ENCODE measurements around the gene PARVG. TPM values are rescaled to one million over a fixed set of nuclear protein-coding genes. Genes with fewer than 3 reads are reported as not detected.

The PARVG gene
- total RNA-seq, 3 donors from 2014 or later = 5.8 to 9.7 (median 8.1) TPM

GRCh38 chr22:44142421-44143104, 38.2 kb upstream of the PARVG start:
- H3K4me3 ChIP-seq = no peak overlapping the region
- no peak for ATAC-seq
- intact Hi-C loops (cut with DNase I, micrococcal nuclease) = no loop called here
- H3K9me3 ChIP-seq = peaks cover 3% of the 10 kb centered on the region
- no peak for DNase-seq
- TF ChIP-seq CTCF (IDR thresholded peaks at IDR 0.05) = no peak
- H3K4me1 ChIP-seq (ENCODE audit: low read depth) = no peaks in the 10 kb centered on the region
- H3K36me3 ChIP-seq (ENCODE audit: low read depth) = no peaks in the 10 kb centered on the region

DNA sequence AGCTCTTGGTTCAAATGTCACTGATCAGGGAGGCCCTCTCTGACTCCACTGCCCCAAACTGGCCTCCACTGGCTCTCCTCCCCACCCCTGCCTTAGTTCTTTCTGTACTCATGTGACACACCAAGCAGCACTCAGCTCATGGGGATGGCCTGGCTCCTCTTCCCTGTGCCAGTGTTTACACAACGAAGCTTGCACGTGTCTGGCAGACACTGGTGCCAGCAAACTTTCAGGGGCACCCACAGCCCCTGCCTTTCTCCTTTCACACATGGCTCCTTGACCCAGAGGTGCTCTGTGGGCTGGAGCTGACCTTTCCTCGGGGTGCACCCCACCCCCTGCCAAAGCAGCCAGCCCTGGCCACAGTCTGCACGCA, 37.6 kb upstream of the PARVG start:
- DNase-seq (no peak), ATAC-seq (no peak)
- Histone ChIP-seq H3K4me1 (ENCODE audit: low read depth) (no peaks in the 10 kb centered on the region), H3K9me3 (no peaks in the 10 kb centered on the region), H3K36me3 (ENCODE audit: low read depth) (no peaks in the 10 kb centered on the region), H3K4me3 (no peak overlapping the region)
- intact Hi-C loops (cut with DNase I, micrococcal nuclease) = no loop called here
- no peak for TF ChIP-seq CTCF (IDR thresholded peaks at IDR 0.05)

GRCh38 chr22:44143579-44143978, 37.1 kb upstream of the PARVG start:
- Histone ChIP-seq H3K4me1 (ENCODE audit: low read depth) (no peaks in the 10 kb centered on the region), H3K4me3 (no peak overlapping the region), H3K9me3 (no peaks in the 10 kb centered on the region), H3K36me3 (ENCODE audit: low read depth) (no peaks in the 10 kb centered on the region)
- no peak for DNase-seq
- no peak for ATAC-seq
- intact Hi-C loops (cut with DNase I, micrococcal nuclease) = no loop called here
- TF ChIP-seq CTCF (IDR thresholded peaks at IDR 0.05) = no peak

- no peak overlapping the region for H3K4me3 ChIP-seq
- ATAC-seq (no peak), DNase-seq (no peak)
- H3K9me3 ChIP-seq = no peaks in the 10 kb centered on the region
- no peaks in the 10 kb centered on the region for H3K36me3 ChIP-seq (ENCODE audit: low read depth)
- intact Hi-C loops (cut with DNase I, micrococcal nuclease) = no loop called here
- no peaks in the 10 kb centered on the region for H3K4me1 ChIP-seq (ENCODE audit: low read depth)
- no peak for TF ChIP-seq CTCF (IDR thresholded peaks at IDR 0.05)
Measured at GRCh38 chr22:44144046-44144569, 36.6 kb upstream of the PARVG start.

DNA sequence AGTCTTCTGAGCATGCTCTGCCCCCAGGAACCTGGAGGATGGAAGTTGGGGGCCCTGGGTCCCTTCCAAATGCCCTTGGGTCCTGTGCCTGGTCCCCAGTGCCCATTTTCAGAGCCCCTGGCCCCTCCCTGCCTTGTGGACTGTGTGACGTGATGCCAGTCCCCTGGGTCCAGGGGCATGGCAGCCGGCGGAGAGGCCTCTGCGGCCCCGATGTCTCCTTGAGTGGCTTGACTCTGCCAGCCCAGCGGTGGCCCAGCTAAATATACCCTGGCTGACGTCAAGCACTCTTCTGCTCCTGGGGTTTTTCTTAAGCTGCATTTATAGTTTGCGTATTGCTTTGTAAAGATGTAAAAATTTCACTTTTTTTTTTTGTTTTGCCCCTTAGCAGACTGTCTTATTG, 35.2 kb upstream of the PARVG start:
- ATAC-seq = no peak
- intact Hi-C loops (cut with DNase I, micrococcal nuclease) = no loop called here
- H3K4me3 ChIP-seq = no peak overlapping the region

More for the DNA sequence above, 35.2 kb upstream of the PARVG start:
- DNase-seq = no peak
- TF ChIP-seq CTCF (IDR thresholded peaks at IDR 0.05) = no peak
- Histone ChIP-seq H3K4me1 (ENCODE audit: low read depth) (no peaks in the 10 kb centered on the region), H3K9me3 (no peaks in the 10 kb centered on the region), H3K36me3 (ENCODE audit: low read depth) (no peaks in the 10 kb centered on the region)
